ENCODE results near the gene MYO1B. TPM values are rescaled to one million over a fixed set of nuclear protein-coding genes. Genes with fewer than 3 reads are reported as not detected.

The MYO1B gene
- total RNA-seq, 2 donors from 2014 or later, result 2.4 to 28.5 TPM

- no peaks in the 10 kb centered on the region for H3K9me3 Mint-ChIP-seq
- H3K27ac Mint-ChIP-seq, result no peak overlapping the region
- H3K27me3 Mint-ChIP-seq, result peaks cover 4% of the 10 kb centered on the region
- no peak for ATAC-seq (replicated peaks)
- H3K4me3 Mint-ChIP-seq, result no peak overlapping the region
- no peaks in the 10 kb centered on the region for H3K36me3 Mint-ChIP-seq (ENCODE audit: low read depth)
- no peaks in the 10 kb centered on the region for H3K4me1 Mint-ChIP-seq
Observed at GRCh38 chr2:191350826-191351225, 105.6 kb downstream of the MYO1B start.

DNA sequence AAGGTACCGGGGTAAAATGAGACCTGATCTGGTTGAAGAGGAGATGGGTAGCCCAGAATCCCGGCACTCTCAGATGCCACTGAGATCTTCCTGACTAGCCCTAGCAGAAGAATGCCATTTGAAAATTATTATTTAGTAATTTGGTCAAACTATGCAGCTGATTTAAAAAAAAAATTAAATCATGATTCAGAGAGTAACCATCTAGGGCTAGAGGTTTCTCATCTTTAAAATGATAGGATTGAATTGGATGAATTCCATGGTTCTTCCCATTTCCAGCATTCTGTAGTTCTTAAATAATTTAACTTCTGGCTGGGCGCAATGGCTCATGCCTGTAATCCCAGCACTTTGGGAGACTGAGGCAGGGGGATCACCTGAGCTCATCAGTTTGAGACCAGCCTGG lies 106.1 kb downstream of the MYO1B start:
- Mint-ChIP-seq H3K4me1 (no peaks in the 10 kb centered on the region), H3K9me3 (no peaks in the 10 kb centered on the region), H3K4me3 (no peak overlapping the region), H3K36me3 (ENCODE audit: low read depth) (no peaks in the 10 kb centered on the region), H3K27ac (no peak overlapping the region), H3K27me3 (peaks cover 4% of the 10 kb centered on the region)
- no peak for ATAC-seq (replicated peaks)

- Mint-ChIP-seq H3K27me3 (peaks cover 4% of the 10 kb centered on the region), H3K27ac (no peak overlapping the region), H3K36me3 (ENCODE audit: low read depth) (no peaks in the 10 kb centered on the region), H3K4me3 (no peak overlapping the region), H3K4me1 (no peaks in the 10 kb centered on the region), H3K9me3 (no peaks in the 10 kb centered on the region)
- ATAC-seq (replicated peaks), result no peak
Observed at GRCh38 chr2:191351921-191352320, 106.7 kb downstream of the MYO1B start.

GRCh38 chr2:191352536-191352935 lies 107.3 kb downstream of the MYO1B start:
- Mint-ChIP-seq H3K27ac (no peak overlapping the region), H3K9me3 (no peaks in the 10 kb centered on the region), H3K27me3 (peaks cover 4% of the 10 kb centered on the region), H3K4me1 (no peaks in the 10 kb centered on the region), H3K36me3 (ENCODE audit: low read depth) (no peaks in the 10 kb centered on the region), H3K4me3 (no peak overlapping the region)
- ATAC-seq (replicated peaks), result no peak

GRCh38 chr2:191355170-191355758 lies 110.1 kb downstream of the MYO1B start:
- H3K36me3 Mint-ChIP-seq (ENCODE audit: low read depth), result no peaks in the 10 kb centered on the region
- H3K27me3 Mint-ChIP-seq, result peaks cover 16% of the 10 kb centered on the region
- ATAC-seq (replicated peaks), result no peak
- H3K27ac Mint-ChIP-seq, result no peak overlapping the region
- H3K4me3 Mint-ChIP-seq, result no peak overlapping the region
- no peaks in the 10 kb centered on the region for H3K4me1 Mint-ChIP-seq
- H3K9me3 Mint-ChIP-seq, result no peaks in the 10 kb centered on the region

GRCh38 chr2:191357678-191358077 lies 112.5 kb downstream of the MYO1B start:
- H3K36me3 Mint-ChIP-seq (ENCODE audit: low read depth), result no peaks in the 10 kb centered on the region
- H3K4me1 Mint-ChIP-seq, result no peaks in the 10 kb centered on the region
- H3K9me3 Mint-ChIP-seq, result no peaks in the 10 kb centered on the region
- no peak overlapping the region for H3K4me3 Mint-ChIP-seq
- no peak overlapping the region for H3K27ac Mint-ChIP-seq
- no peak for ATAC-seq (replicated peaks)
- peaks cover 23% of the 10 kb centered on the region for H3K27me3 Mint-ChIP-seq

GRCh38 chr2:191358325-191359025 lies 113.3 kb downstream of the MYO1B start:
- no peak overlapping the region for H3K27ac Mint-ChIP-seq
- ATAC-seq (replicated peaks), result no peak
- no peak overlapping the region for H3K4me3 Mint-ChIP-seq
- peaks cover 23% of the 10 kb centered on the region for H3K27me3 Mint-ChIP-seq
- H3K36me3 Mint-ChIP-seq (ENCODE audit: low read depth), result no peaks in the 10 kb centered on the region
- no peaks in the 10 kb centered on the region for H3K9me3 Mint-ChIP-seq
- no peaks in the 10 kb centered on the region for H3K4me1 Mint-ChIP-seq

GRCh38 chr2:191359133-191359532 lies 113.9 kb downstream of the MYO1B start:
- Mint-ChIP-seq H3K27ac (no peak overlapping the region), H3K27me3 (peaks cover 23% of the 10 kb centered on the region)

GRCh38 chr2:191360918-191361317 lies 115.7 kb downstream of the MYO1B start:
- Mint-ChIP-seq H3K27me3 (peaks cover 24% of the 10 kb centered on the region), H3K27ac (no peak overlapping the region), H3K4me1 (no peaks in the 10 kb centered on the region), H3K9me3 (no peaks in the 10 kb centered on the region), H3K36me3 (ENCODE audit: low read depth) (no peaks in the 10 kb centered on the region), H3K4me3 (no peak overlapping the region)
- ATAC-seq (replicated peaks), result no peak

More at GRCh38 chr2:191359133-191359532, 113.9 kb downstream of the MYO1B start:
- no peak overlapping the region for H3K4me3 Mint-ChIP-seq
- no peaks in the 10 kb centered on the region for H3K4me1 Mint-ChIP-seq
- ATAC-seq (replicated peaks), result no peak
- H3K36me3 Mint-ChIP-seq (ENCODE audit: low read depth), result no peaks in the 10 kb centered on the region
- H3K9me3 Mint-ChIP-seq, result no peaks in the 10 kb centered on the region

DNA sequence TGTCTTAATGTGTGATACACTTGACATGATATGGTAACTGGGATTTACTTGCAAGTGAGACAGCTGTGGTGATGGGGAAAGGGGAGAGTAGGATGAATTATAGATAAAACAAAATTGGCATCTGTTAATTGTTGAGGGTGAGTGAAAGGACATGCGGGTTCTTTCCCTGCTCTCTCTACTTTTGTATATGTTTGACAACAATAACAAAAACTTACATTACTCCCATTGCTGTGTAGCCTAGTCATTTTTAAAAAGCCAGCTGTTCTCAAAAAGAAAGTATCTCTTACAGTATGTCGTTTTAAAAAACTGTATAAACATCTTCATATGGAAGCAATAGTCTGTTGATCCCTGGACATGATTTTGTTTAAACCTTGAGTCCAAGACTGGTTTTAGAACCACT lies 117.6 kb downstream of the MYO1B start:
- no peak overlapping the region for H3K4me3 Mint-ChIP-seq
- no peaks in the 10 kb centered on the region for H3K9me3 Mint-ChIP-seq
- ATAC-seq (replicated peaks), result no peak
- no peaks in the 10 kb centered on the region for H3K36me3 Mint-ChIP-seq (ENCODE audit: low read depth)
- H3K27me3 Mint-ChIP-seq, result peaks cover 24% of the 10 kb centered on the region
- no peak overlapping the region for H3K27ac Mint-ChIP-seq
- no peaks in the 10 kb centered on the region for H3K4me1 Mint-ChIP-seq

DNA sequence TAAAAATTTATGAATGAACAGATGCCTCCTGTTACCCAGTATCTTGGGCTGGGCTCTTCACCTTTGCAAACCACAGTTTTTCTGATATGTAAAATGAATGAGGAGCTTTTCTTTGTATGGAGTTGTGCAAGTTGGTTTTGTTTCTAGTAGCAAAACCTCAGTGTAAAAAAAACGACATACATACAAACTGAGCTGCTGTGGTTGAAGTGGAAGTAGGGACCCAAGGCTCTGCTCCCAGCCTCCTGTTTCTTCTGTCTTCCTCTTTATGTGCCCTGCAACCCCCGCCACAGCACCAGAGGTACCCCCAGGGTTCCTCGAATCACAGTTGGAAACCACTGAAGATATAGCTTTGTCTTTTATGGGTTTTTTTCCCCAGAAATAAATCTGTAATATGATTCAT lies 118.1 kb downstream of the MYO1B start:
- peaks cover 23% of the 10 kb centered on the region for H3K27me3 Mint-ChIP-seq

DNA sequence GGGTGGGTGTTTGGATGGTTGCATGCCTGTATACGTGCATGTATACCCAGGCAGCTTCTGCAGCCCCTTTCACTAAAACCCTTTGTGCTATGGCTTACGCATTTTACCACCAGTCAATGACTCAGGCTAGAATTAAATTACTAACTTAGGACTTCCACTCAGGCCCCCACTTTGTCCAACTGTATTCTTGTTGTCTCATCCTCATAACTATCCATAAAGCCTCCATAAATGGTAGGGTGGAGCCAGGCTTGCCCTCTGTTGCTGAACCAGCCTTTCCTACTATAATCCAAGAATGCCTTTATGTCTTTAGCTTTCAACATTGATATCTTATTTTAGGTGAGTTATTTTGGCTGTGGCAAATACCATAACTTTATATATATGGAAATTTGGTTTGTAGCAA lies 119.9 kb downstream of the MYO1B start:
- no peaks in the 10 kb centered on the region for H3K36me3 Mint-ChIP-seq (ENCODE audit: low read depth)
- H3K4me3 Mint-ChIP-seq, result no peak overlapping the region
- H3K4me1 Mint-ChIP-seq, result no peaks in the 10 kb centered on the region
- peaks cover 12% of the 10 kb centered on the region for H3K27me3 Mint-ChIP-seq
- no peak for ATAC-seq (replicated peaks)
- no peak overlapping the region for H3K27ac Mint-ChIP-seq
- H3K9me3 Mint-ChIP-seq, result no peaks in the 10 kb centered on the region

More for the DNA sequence above, 118.1 kb downstream of the MYO1B start:
- no peak for ATAC-seq (replicated peaks)
- Mint-ChIP-seq H3K4me1 (no peaks in the 10 kb centered on the region), H3K4me3 (no peak overlapping the region), H3K27ac (no peak overlapping the region), H3K36me3 (ENCODE audit: low read depth) (no peaks in the 10 kb centered on the region), H3K9me3 (no peaks in the 10 kb centered on the region)

DNA sequence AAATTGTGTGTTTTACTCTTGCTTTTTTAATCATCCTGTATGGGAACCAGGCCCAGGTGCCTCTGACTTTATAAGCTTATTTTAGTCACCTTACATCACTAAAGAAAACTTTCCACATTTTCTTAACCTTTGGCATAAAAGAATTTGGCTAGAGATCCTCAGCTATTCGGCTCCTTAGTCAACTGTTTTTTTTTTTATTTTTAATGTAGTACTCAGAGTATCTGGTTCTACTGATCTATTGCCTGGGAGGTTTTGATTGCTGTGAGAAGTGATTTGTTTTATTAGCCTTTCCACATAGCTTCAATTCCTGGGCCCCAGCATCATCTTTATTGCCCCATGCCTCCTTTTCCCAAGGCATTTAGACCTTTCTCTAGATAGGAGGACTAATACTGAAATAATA lies 121.0 kb downstream of the MYO1B start:
- Mint-ChIP-seq H3K4me3 (no peak overlapping the region), H3K36me3 (ENCODE audit: low read depth) (no peaks in the 10 kb centered on the region), H3K27ac (no peak overlapping the region), H3K9me3 (no peaks in the 10 kb centered on the region), H3K27me3 (peaks cover 5% of the 10 kb centered on the region), H3K4me1 (no peaks in the 10 kb centered on the region)
- ATAC-seq (replicated peaks), result no peak

DNA sequence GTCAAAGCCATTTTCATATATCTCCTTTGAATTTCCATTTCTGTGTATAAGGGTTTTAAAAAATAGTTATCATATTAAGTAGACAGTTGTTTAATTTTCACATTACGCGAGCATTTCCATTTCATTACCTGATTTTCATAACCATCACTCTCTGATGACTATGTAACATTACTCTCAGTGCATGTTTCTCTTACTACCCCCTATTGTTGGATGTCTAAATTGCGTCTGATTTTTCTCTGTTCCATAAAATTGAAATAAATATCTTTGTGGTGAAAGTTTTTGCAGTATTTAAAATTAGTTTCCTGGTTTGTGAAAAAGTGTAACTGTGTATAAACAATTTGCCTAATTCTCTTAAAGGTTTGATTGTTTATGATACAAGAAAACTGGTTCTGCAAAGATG lies 123.8 kb downstream of the MYO1B start:
- ATAC-seq (replicated peaks), result no peak
- Mint-ChIP-seq H3K4me1 (no peaks in the 10 kb centered on the region), H3K4me3 (no peak overlapping the region), H3K27me3 (peaks cover 7% of the 10 kb centered on the region), H3K27ac (no peak overlapping the region), H3K9me3 (no peaks in the 10 kb centered on the region), H3K36me3 (ENCODE audit: low read depth) (no peaks in the 10 kb centered on the region)

- Mint-ChIP-seq H3K4me3 (no peak overlapping the region), H3K4me1 (peaks cover 5% of the 10 kb centered on the region), H3K27ac (no peak overlapping the region), H3K36me3 (ENCODE audit: low read depth) (no peaks in the 10 kb centered on the region), H3K9me3 (no peaks in the 10 kb centered on the region), H3K27me3 (peaks cover 3% of the 10 kb centered on the region)
- ATAC-seq (replicated peaks), result no peak
Observed at GRCh38 chr2:191374366-191374765, 129.2 kb downstream of the MYO1B start.
